A549 (cell line): Measurements from ENCODE around the gene TEX44. TPM values are rescaled to one million over a fixed set of nuclear protein-coding genes. Genes with fewer than 3 reads are reported as not detected.
A peak's percentile ranks its signal among the peaks of the same experiment; 100 is the strongest.

ENCODE experiments used
- ATAC-seq, 2 experiments: fragments of 200-7000 bp in 1 of 2; fragments of >200 bp in 1 of 2; cut with Nextera tagmentation in 1 of 2; cut with Tn5 transposase in 1 of 2; 3 replicates each; pipeline versions ENCODE4 v1.8.0 to v1.9.1; 2018 to 2020; ENCODE audit warnings: mild to moderate bottlenecking in 1 of 2, moderate library complexity in 1 of 2
- CTCF ChIA-PET: fragments of 300-600 bp; sonication (Branson Sonifier 250); formaldehyde crosslinking; extraction: SDS; loops from one replicate; lab custom pipeline; 2021; ENCODE audit warnings: antibody characterized with exemption, inconsistent platforms; lab: Yijun Ruan, JAX
- POLR2A ChIA-PET: fragments of 350-600 bp; formaldehyde crosslinking; extraction: SDS; loops from one replicate; lab custom pipeline; 2021; ENCODE audit warnings: antibody characterized with exemption, inconsistent platforms; lab: Yijun Ruan, JAX
- DNase-seq, 2 experiments: peaks; one replicate each; pipeline versions ENCODE4 v3.0.0 to v3.0.0-alpha.2; 2011 to 2016; ENCODE audit warnings: low read depth in 1 of 2, low spot score in 1 of 2
- FAIRE-seq: peaks from 2 replicates; lab custom pipeline; 2011; peaks lifted over from hg19 to GRCh38; lab: Jason Lieb, UNC
- H3K27ac ChIP-seq, 2 experiments: fragments of >200 bp; sonication (Bioruptor Twin); formaldehyde crosslinking; 3 replicates each; pipeline ENCODE4 v1.5.1; 2016 to 2017
- H3K4me1 ChIP-seq: fragments of >200 bp; sonication (Bioruptor Twin); formaldehyde crosslinking; 3 replicates; pipeline ENCODE4 v1.6.1; 2016
- H3K4me2 ChIP-seq: fragments of >200 bp; sonication (Bioruptor Twin); formaldehyde crosslinking; 3 replicates; pipeline ENCODE4 v1.6.1; 2016
- H3K4me3 ChIP-seq: fragments of >200 bp; sonication (Bioruptor Twin); formaldehyde crosslinking; 3 replicates; pipeline ENCODE4 v1.5.1; 2016
- H3K9me3 ChIP-seq: fragments of >200 bp; sonication (Bioruptor Twin); formaldehyde crosslinking; 3 replicates; pipeline ENCODE4 v1.6.1; 2016
- BHLHE40 ChIP-seq: IDR thresholded peaks from 2 replicates; pipeline ENCODE4 v1.6.1; 2012; ENCODE audit warnings: low read depth, low read length, inconsistent platforms
- CBX8 ChIP-seq: fragments of 200-600 bp; sonication (generic); IDR thresholded peaks from 2 replicates; pipeline ENCODE4 v1.6.1; 2016
- EHMT2 ChIP-seq: fragments of 200-600 bp; sonication (generic); IDR thresholded peaks from 2 replicates; pipeline ENCODE4 v1.6.1; 2016; ENCODE audit warnings: antibody characterized with exemption, low read depth, mild to moderate bottlenecking, moderate library complexity
- HOXA7 ChIP-seq: fragments of 250-450 bp; sonication (Bioruptor Pico); IDR thresholded peaks from 2 replicates; pipeline ENCODE4 v1.5.0; 2020; ENCODE audit warnings: mild to moderate bottlenecking, moderate library complexity
- KDM5A ChIP-seq: fragments of 200-600 bp; sonication (generic); IDR thresholded peaks from 2 replicates; pipeline ENCODE4 v1.6.1; 2016; ENCODE audit warnings: antibody characterized with exemption, mild to moderate bottlenecking
- MAZ ChIP-seq: fragments of 150-350 bp; IDR thresholded peaks from 2 replicates; pipeline ENCODE4 v1.6.1; 2014; ENCODE audit warnings: antibody characterized with exemption, low read depth, low read length, borderline replicate concordance
- MYC ChIP-seq: IDR thresholded peaks from 2 replicates; pipeline ENCODE4 v1.6.1; 2012; ENCODE audit warnings: mild to moderate bottlenecking, inconsistent platforms, low read length, improper control_type of control experiment, borderline replicate concordance
- PHF8 ChIP-seq: fragments of 200-600 bp; sonication (generic); IDR thresholded peaks from 2 replicates; pipeline ENCODE4 v1.6.1; 2016; ENCODE audit warnings: low read depth, mild to moderate bottlenecking, antibody characterized with exemption, moderate library complexity, borderline replicate concordance
- POLR2A ChIP-seq: IDR thresholded peaks from 2 replicates; pipeline ENCODE4 v1.6.1; 2012; ENCODE audit warnings: mild to moderate bottlenecking, low read length
- RAD21 ChIP-seq, 2 experiments: fragments of >200 bp in 1 of 2; sonication (Bioruptor Twin) in 1 of 2; formaldehyde crosslinking in 1 of 2; IDR thresholded peaks in 1 of 2; conservative IDR thresholded peaks in 1 of 2; 2 replicates in 1 of 2; 3 replicates in 1 of 2; pipeline ENCODE4 v1.6.1; 2012 to 2018; ENCODE audit warnings: inconsistent platforms in 1 of 2
- WGBS: methylation state at CpG from one replicate; pipeline ENCODE4 v1.1.6; 2017; ENCODE audit errors: missing lambda C conversion rate; 5-methylcytosine and 5-hydroxymethylcytosine counted together
- polyA plus RNA-seq, 4 experiments: library from polyadenylated mRNA; depleted of rRNA in 3 of 4; stranded (reverse); fragments of >200 nt; fragmentation: RNase III in 1 of 4; extraction: RNeasy Plus Mini Kit Qiagen cat#74134 plus additional on column Dnase treatment in 1 of 4; gene quantifications; 2 replicates in 3 of 4; 3 replicates in 1 of 4; pipeline ENCODE4 v1.2.3, GENCODE V29; 2011 to 2017
- TF ChIP-seq, protein P1 (sequence below): fragments of >200 bp; sonication (Bioruptor Twin); formaldehyde crosslinking; IDR thresholded peaks from 3 replicates; pipeline ENCODE4 v1.6.1; 2016

The TEX44 gene
- polyA plus RNA-seq, 2 of the 4 experiments (the other 2 are of a cell fraction): not detected

DNA sequence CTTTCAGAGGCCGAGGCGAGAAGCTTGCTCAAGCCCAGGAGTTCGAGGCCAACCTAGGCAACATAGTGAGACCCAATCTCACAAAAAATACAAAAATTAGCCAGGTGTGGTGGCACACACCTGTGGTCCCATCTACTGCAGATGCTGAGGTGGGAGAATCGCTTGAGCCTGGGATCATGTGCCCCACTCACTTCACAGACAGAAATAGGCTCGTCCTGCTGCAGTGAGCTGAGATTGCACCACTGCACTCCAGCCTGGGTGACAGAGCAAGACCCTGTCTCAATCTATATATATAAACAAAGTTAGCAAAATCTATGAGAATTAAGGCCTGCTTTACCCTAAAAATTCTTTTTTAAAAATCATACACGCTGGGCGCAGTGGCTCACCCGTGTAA lies 50.8 kb downstream of the TEX44 start:
- ChIA-PET CTCF (interaction anchor here (1.1 to 95.1 kb wide), 3 partner anchors 31 to 156 kb away, joined by 3 to 4158 read pairs (median 47); partner anchors contain the start of gene PTMA), POLR2A (interaction anchor here (1.7 to 1.9 kb wide), 2 partner anchors 30 to 65 kb away, joined by 15 to 26 read pairs; partner anchors contain the start of gene PTMA)
- Histone ChIP-seq H3K9me3 (no peaks in the 10 kb centered on the region), H3K4me3 (no peak overlapping the region), H3K4me2 (peak overlapping the region; percentile 91), H3K4me1 (peaks cover 49% of the 10 kb centered on the region), H3K27ac (peak overlapping the region; percentile 93 to 96)
- TF ChIP-seq MAZ (no peak), EHMT2 (no peak), RAD21 (conservative IDR thresholded peaks at IDR 0.05 in 1 of 2, IDR thresholded peaks at IDR 0.05 in 1 of 2) (no peak), POLR2A (no peak), CBX8 (no peak), BHLHE40 (no peak), MYC (no peak), KDM5A (no peak), PHF8 (no peak), HOXA7 (CRISPR knock-in tag) (no peak)
- TF ChIP-seq, protein P1, sequence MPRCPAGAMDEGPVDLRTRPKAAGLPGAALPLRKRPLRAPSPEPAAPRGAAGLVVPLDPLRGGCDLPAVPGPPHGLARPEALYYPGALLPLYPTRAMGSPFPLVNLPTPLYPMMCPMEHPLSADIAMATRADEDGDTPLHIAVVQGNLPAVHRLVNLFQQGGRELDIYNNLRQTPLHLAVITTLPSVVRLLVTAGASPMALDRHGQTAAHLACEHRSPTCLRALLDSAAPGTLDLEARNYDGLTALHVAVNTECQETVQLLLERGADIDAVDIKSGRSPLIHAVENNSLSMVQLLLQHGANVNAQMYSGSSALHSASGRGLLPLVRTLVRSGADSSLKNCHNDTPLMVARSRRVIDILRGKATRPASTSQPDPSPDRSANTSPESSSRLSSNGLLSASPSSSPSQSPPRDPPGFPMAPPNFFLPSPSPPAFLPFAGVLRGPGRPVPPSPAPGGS: no peak
- WGBS: 86% methylated on average over 8 of the region's 8 CpGs
- ATAC-seq (no peak), FAIRE-seq (no peak), DNase-seq (no peak)

Other genes starting within 250 kb of the TEX44 start
- 0.48 and 0.95 TPM in 2 replicates for gene B3GNT7, start 197.2 kb upstream of the TEX44 start, polyA plus RNA-seq (2011; rRNA removed)
- 0.71 to 1.3 TPM (median 0.96 TPM) in 3 replicates for gene B3GNT7, start 197.2 kb upstream of the TEX44 start, polyA plus RNA-seq (2017; fragmentation: RNase III; extraction: RNeasy Plus Mini Kit Qiagen cat#74134 plus additional on column Dnase treatment)
- gene NCL, start 128.4 kb upstream of the TEX44 start, polyA plus RNA-seq (2011; rRNA removed): 390 and 456 TPM in 2 replicates
- 745 to 805 TPM (median 766 TPM) in 3 replicates for gene NCL, start 128.4 kb upstream of the TEX44 start, polyA plus RNA-seq (2017; fragmentation: RNase III; extraction: RNeasy Plus Mini Kit Qiagen cat#74134 plus additional on column Dnase treatment)
- gene NMUR1, start 62.4 kb upstream of the TEX44 start, polyA plus RNA-seq (2011; rRNA removed): 0.05 TPM in 1 of 2 replicates, not detected in the other
- not detected in 3 replicates for gene NMUR1, start 62.4 kb upstream of the TEX44 start, polyA plus RNA-seq (2017; fragmentation: RNase III; extraction: RNeasy Plus Mini Kit Qiagen cat#74134 plus additional on column Dnase treatment)
- gene PTMA, start 115.7 kb downstream of the TEX44 start, polyA plus RNA-seq (2011; rRNA removed): 434 and 1,191 TPM in 2 replicates
- gene PTMA, start 115.7 kb downstream of the TEX44 start, polyA plus RNA-seq (2017; fragmentation: RNase III; extraction: RNeasy Plus Mini Kit Qiagen cat#74134 plus additional on column Dnase treatment): 2,232 to 2,533 TPM (median 2,360 TPM) in 3 replicates
- gene PDE6D, start 188.4 kb downstream of the TEX44 start, polyA plus RNA-seq (2011; rRNA removed): 51.3 and 56.0 TPM in 2 replicates
- 20.9 to 27.4 TPM (median 27.3 TPM) in 3 replicates for gene PDE6D, start 188.4 kb downstream of the TEX44 start, polyA plus RNA-seq (2017; fragmentation: RNase III; extraction: RNeasy Plus Mini Kit Qiagen cat#74134 plus additional on column Dnase treatment)
- gene COPS7B, start 193.6 kb downstream of the TEX44 start, polyA plus RNA-seq (2011; rRNA removed): 54.9 and 63.4 TPM in 2 replicates
- gene COPS7B, start 193.6 kb downstream of the TEX44 start, polyA plus RNA-seq (2017; fragmentation: RNase III; extraction: RNeasy Plus Mini Kit Qiagen cat#74134 plus additional on column Dnase treatment): 29.4 to 34.3 TPM (median 33.4 TPM) in 3 replicates